H1 (cell line): ENCODE data around the gene ENTPD1. TPM values are rescaled to one million over a fixed set of nuclear protein-coding genes. Genes with fewer than 3 reads are reported as not detected.
"Not testable (repeated sequence)": the region's sequence is repeated elsewhere in the genome, so short reads cannot be mapped to it uniquely, and the experiment has no call there.

ENCODE experiments used
- CTCF ChIA-PET: fragments of 300-600 bp; sonication (Branson Sonifier 250); formaldehyde crosslinking; loops from one replicate; lab custom pipeline; 2021; ENCODE audit not compliant: partially characterized antibody; lab: Charles Lee
- POLR2A ChIA-PET: fragments of 300-600 bp; sonication (Branson Sonifier 250); formaldehyde crosslinking; loops from one replicate; lab custom pipeline; 2021; ENCODE audit warnings: inconsistent platforms; ENCODE audit not compliant: partially characterized antibody; lab: Charles Lee
- DNase-seq, 2 experiments: peaks; one replicate each; pipeline versions ENCODE4 v3.0.0 to v3.0.0-alpha.2; 2010 to 2022; ENCODE audit warnings: low spot score in 2 of 2, low read depth in 1 of 2, mixed read lengths in 1 of 2
- FAIRE-seq: peaks from 2 replicates; lab custom pipeline; 2011; peaks lifted over from hg19 to GRCh38; lab: Jason Lieb, UNC
- H2AFZ ChIP-seq: 2 replicates; pipeline ENCODE4 v1.8.1; 2012; ENCODE audit warnings: low read length, inconsistent platforms
- H2AK5ac ChIP-seq: 2 replicates; pipeline ENCODE4 v1.6.1; 2013; ENCODE audit warnings: low read depth, low read length
- H2BK120ac ChIP-seq: replicated peaks from 2 replicates; pipeline ENCODE3; 2013; ENCODE audit warnings: low read depth, low read length, inconsistent platforms
- H2BK12ac ChIP-seq: 2 replicates; pipeline ENCODE4 v1.6.1; 2013; ENCODE audit warnings: low read depth, low read length
- H2BK15ac ChIP-seq: 2 replicates; pipeline ENCODE4 v1.6.1; 2013; ENCODE audit warnings: low read length
- H2BK20ac ChIP-seq: 2 replicates; pipeline ENCODE4 v1.6.1; 2013; ENCODE audit warnings: low read length
- H2BK5ac ChIP-seq: 2 replicates; pipeline ENCODE4 v1.6.1; 2013; ENCODE audit warnings: low read depth, low read length
- H3K14ac ChIP-seq: 2 replicates; pipeline ENCODE4 v1.6.1; 2013; ENCODE audit warnings: inconsistent platforms; ENCODE audit not compliant: insufficient read length
- H3K18ac ChIP-seq: 2 replicates; pipeline ENCODE4 v1.6.1; 2013; ENCODE audit warnings: low read length; ENCODE audit errors: extremely low read depth
- H3K23ac ChIP-seq: 2 replicates; pipeline ENCODE4 v1.6.1; 2013; ENCODE audit warnings: inconsistent platforms; ENCODE audit not compliant: insufficient read length
- H3K23me2 ChIP-seq: 2 replicates; pipeline ENCODE4 v1.6.1; 2013; ENCODE audit warnings: low read depth, low read length
- H3K27ac ChIP-seq: 2 replicates; pipeline ENCODE4 v1.6.1; 2011; ENCODE audit warnings: low read depth, low read length, inconsistent platforms
- H3K27me3 ChIP-seq, 4 experiments: replicated peaks in 1 of 4; 1 replicate in 1 of 4; 2 replicates in 3 of 4; pipeline versions ENCODE4 v1.6.1 to v1.8.1; 2011 to 2013; ENCODE audit warnings: low read length in 3 of 4, mild to moderate bottlenecking in 3 of 4, inconsistent platforms in 2 of 4, mixed read lengths in 2 of 4, moderate library complexity in 1 of 4; ENCODE audit not compliant: control insufficient read depth in 3 of 4, insufficient read depth in 3 of 4; ENCODE audit errors: extremely low read depth in 1 of 4
- H3K36me3 ChIP-seq, 4 experiments: 2 replicates each; pipeline versions ENCODE4 v1.6.1 to v1.8.1; 2011 to 2013; ENCODE audit warnings: mild to moderate bottlenecking in 4 of 4, low read length in 3 of 4, moderate library complexity in 2 of 4, control low read depth in 1 of 4, inconsistent platforms in 1 of 4; ENCODE audit not compliant: insufficient read depth in 4 of 4, control insufficient read depth in 2 of 4
- H3K4ac ChIP-seq: replicated peaks from 2 replicates; pipeline ENCODE3; 2013; ENCODE audit warnings: low read length, low read depth, mixed read lengths, inconsistent platforms; ENCODE audit not compliant: insufficient read length
- H3K4me1 ChIP-seq, 4 experiments: replicated peaks in 1 of 4; 1 replicate in 1 of 4; 2 replicates in 3 of 4; pipeline versions ENCODE4 v1.6.1 to v1.8.1; 2011 to 2013; ENCODE audit warnings: low read length in 3 of 4, inconsistent platforms in 2 of 4, mixed read lengths in 1 of 4; ENCODE audit not compliant: insufficient read depth in 4 of 4, control insufficient read depth in 3 of 4
- H3K4me2 ChIP-seq, 2 experiments: 2 replicates each; pipeline versions ENCODE4 v1.6.1 to v1.8.1; 2011 to 2013; ENCODE audit warnings: low read depth in 2 of 2, low read length in 2 of 2, control low read depth in 1 of 2, inconsistent platforms in 1 of 2, mild to moderate bottlenecking in 1 of 2; ENCODE audit not compliant: insufficient read depth in 1 of 2
- H3K4me3 ChIP-seq, 4 experiments: fragments of 200-600, 300-600 bp in 1 of 4; sonication (generic), shearing (Covaris generic), sonication (Bioruptor Twin) in 1 of 4; 2 replicates each; pipeline versions ENCODE4 v1.5.1 to v1.8.1; 2011 to 2016; ENCODE audit warnings: low read length in 4 of 4, low read depth in 3 of 4, control low read depth in 2 of 4, inconsistent platforms in 2 of 4, mild to moderate bottlenecking in 2 of 4, mixed read lengths in 1 of 4, moderate library complexity in 1 of 4; ENCODE audit not compliant: insufficient read depth in 2 of 4; ENCODE audit errors: extremely low read depth in 1 of 4
- H3K56ac ChIP-seq: replicated peaks from 2 replicates; pipeline ENCODE3; 2013; ENCODE audit warnings: low read depth, mild to moderate bottlenecking, mixed read lengths, low read length, inconsistent platforms; ENCODE audit not compliant: insufficient read length
- H3K79me1 ChIP-seq: 2 replicates; pipeline ENCODE4 v1.6.1; 2013; ENCODE audit warnings: low read depth, low read length, control low read depth
- H3K79me2 ChIP-seq, 2 experiments: 2 replicates each; pipeline versions ENCODE4 v1.6.1 to v1.8.1; 2012 to 2013; ENCODE audit warnings: low read length in 2 of 2, mild to moderate bottlenecking in 2 of 2, inconsistent platforms in 1 of 2; ENCODE audit not compliant: insufficient read depth in 2 of 2, control insufficient read depth in 1 of 2
- H3K9ac ChIP-seq, 4 experiments: replicated peaks in 1 of 4; 1 replicate in 1 of 4; 2 replicates in 3 of 4; pipeline versions ENCODE4 v1.6.1 to v1.8.1; 2011 to 2013; ENCODE audit warnings: low read depth in 3 of 4, low read length in 3 of 4, control low read depth in 2 of 4, mild to moderate bottlenecking in 2 of 4, moderate library complexity in 2 of 4, inconsistent platforms in 1 of 4; ENCODE audit errors: extremely low read depth in 1 of 4
- H3K9me3 ChIP-seq, 2 experiments: 2 replicates each; pipeline versions ENCODE4 v1.6.1 to v1.8.1; 2012 to 2013; ENCODE audit warnings: mild to moderate bottlenecking in 2 of 2, moderate library complexity in 2 of 2, control low read depth in 1 of 2, inconsistent platforms in 1 of 2, low read depth in 1 of 2, low read length in 1 of 2, mixed read lengths in 1 of 2; ENCODE audit not compliant: insufficient read depth in 2 of 2
- H4K20me1 ChIP-seq, 2 experiments: replicated peaks in 1 of 2; 2 replicates each; pipeline versions ENCODE3 to v1.8.1; 2011 to 2013; ENCODE audit warnings: inconsistent platforms in 2 of 2, low read length in 2 of 2, mild to moderate bottlenecking in 1 of 2; ENCODE audit not compliant: insufficient read depth in 2 of 2, control insufficient read depth in 1 of 2
- H4K5ac ChIP-seq: 2 replicates; pipeline ENCODE4 v1.6.1; 2013; ENCODE audit warnings: low read length, low read depth, mixed read lengths, inconsistent platforms; ENCODE audit not compliant: insufficient read length
- H4K8ac ChIP-seq: 2 replicates; pipeline ENCODE4 v1.8.0; 2013; ENCODE audit warnings: mild to moderate bottlenecking, moderate library complexity, low read length, inconsistent platforms; ENCODE audit not compliant: insufficient read depth; ENCODE audit errors: extremely low read depth
- H4K91ac ChIP-seq: replicated peaks from 2 replicates; pipeline ENCODE3; 2013; ENCODE audit warnings: low read length, mixed read lengths, inconsistent platforms; ENCODE audit not compliant: insufficient read length
- CEBPB ChIP-seq: IDR thresholded peaks from 2 replicates; pipeline ENCODE4 v1.6.1; 2012; ENCODE audit warnings: low read depth, low read length
- EP300 ChIP-seq, 2 experiments: IDR thresholded peaks; 1 replicate in 1 of 2; 2 replicates in 1 of 2; pipeline ENCODE4 v1.6.1; 2011 to 2012; ENCODE audit warnings: low read depth in 2 of 2, low read length in 2 of 2, mild to moderate bottlenecking in 2 of 2, borderline replicate concordance in 1 of 2, inconsistent platforms in 1 of 2, moderate library complexity in 1 of 2
- SP1 ChIP-seq: IDR thresholded peaks from 2 replicates; pipeline ENCODE4 v1.6.1; 2011; ENCODE audit warnings: low read depth, low read length
- TEAD4 ChIP-seq: IDR thresholded peaks from 2 replicates; pipeline ENCODE4 v1.6.1; 2012; ENCODE audit warnings: low read depth, low read length, inconsistent platforms, mixed read lengths
- WGBS, 2 experiments: shearing (Covaris generic) in 1 of 2; methylation state at CpG; one replicate each; pipeline versions ENCODE4 v1.1.6 to v1.1.7; 2013 to 2015; ENCODE audit warnings: low lambda C conversion rate in 2 of 2, mixed read lengths in 2 of 2, inconsistent platforms in 1 of 2, low coverage in 1 of 2, missing lambda C conversion rate in 1 of 2; ENCODE audit not compliant: insufficient replicate concordance in 2 of 2, insufficient coverage in 1 of 2, insufficient read length in 1 of 2; ENCODE audit errors: extremely low coverage in 1 of 2, missing lambda C conversion rate in 1 of 2; 5-methylcytosine and 5-hydroxymethylcytosine counted together
- polyA plus RNA-seq, 7 experiments: library from polyadenylated mRNA; depleted of rRNA in 3 of 7; stranded (reverse) in 5 of 7; unstranded in 2 of 7; fragments of >200 nt in 5 of 7; fragments of 200-250 nt in 2 of 7; gene quantifications; 1 replicate in 5 of 7; 2 replicates in 1 of 7; 4 replicates in 1 of 7; pipeline versions ENCODE4 v1.2.1 to v1.2.3, GENCODE V29; 2011 to 2013; ENCODE audit warnings: missing spikeins in 2 of 7, mixed read lengths in 2 of 7
- total RNA-seq: library from RNA; stranded (reverse); fragmentation: NEBNext Ultra II Directional; extraction: Animal tissue kit (Norgen Biotek cat#: 25700); gene quantifications from 2 replicates; pipeline ENCODE4 v1.2.1, GENCODE V29; 2021

Gene ENTPD1
- total and polyA plus RNA-seq, 2 of the 8 experiments (the other 6 are each of a cell fraction or from before 2014, with no cell fraction given), result 2.2 to 2.5 TPM

GRCh38 chr10:95800286-95800685, 44.3 kb downstream of the ENTPD1 start:
- H2AFZ ChIP-seq, H3K4ac ChIP-seq, H4K20me1 ChIP-seq, H3K4me1 ChIP-seq, H3K14ac ChIP-seq, H4K5ac ChIP-seq, H3K36me3 ChIP-seq, H3K9me3 ChIP-seq, POLR2A ChIA-PET, H2BK12ac ChIP-seq, H2BK20ac ChIP-seq, H4K8ac ChIP-seq, H2AK5ac ChIP-seq, H4K91ac ChIP-seq, H3K4me3 ChIP-seq, H3K27me3 ChIP-seq, H3K79me2 ChIP-seq, H3K18ac ChIP-seq, H3K23ac ChIP-seq, H2BK120ac ChIP-seq, H3K9ac ChIP-seq, H3K27ac ChIP-seq, H3K79me1 ChIP-seq, H2BK5ac ChIP-seq, DNase-seq, H3K4me2 ChIP-seq, H3K23me2 ChIP-seq, H3K56ac ChIP-seq, H2BK15ac ChIP-seq: not testable (repeated sequence)
- FAIRE-seq, result peak; percentile 7
- CTCF ChIA-PET, result interaction anchor here (0.7 to 1.0 kb wide), 2 partner anchors 41 to 106 kb away, joined by 3 read pairs; partner anchors contain the start of gene TCTN3
- WGBS, 2 experiments, result 73% methylated on average over 2 of the region's 2 CpGs; no CpG with 5 or more reads in 1 of the 2 experiments
- 0 out of 2 replicates have a peak, but pooled peaks have one; percentile 9 for TF ChIP-seq SP1
- TF ChIP-seq TEAD4, result 0 out of 2 replicates have a peak, but pooled peaks have one; percentile 17
- peak in 1 of 2 experiments; percentile 35; a peak in 1 of 3 replicates for TF ChIP-seq EP300 (IDR thresholded peaks at IDR 0.05; ENCODE audit: borderline replicate concordance in 1 of 2, low read depth in 2 of 2, low read length in 2 of 2)
- TF ChIP-seq CEBPB, result peak; percentile 12; the same call in 1 of the 2 replicates
